Measurements from ENCODE around the gene MAST4. TPM values are rescaled to one million over a fixed set of nuclear protein-coding genes. Genes with fewer than 3 reads are reported as not detected.
"Not testable (repeated sequence)": the region's sequence is repeated elsewhere in the genome, so short reads cannot be mapped to it uniquely, and the experiment has no call there.

MAST4 gene
- total RNA-seq, 1 donor from 2014 or later, result 11.3 TPM

DNA sequence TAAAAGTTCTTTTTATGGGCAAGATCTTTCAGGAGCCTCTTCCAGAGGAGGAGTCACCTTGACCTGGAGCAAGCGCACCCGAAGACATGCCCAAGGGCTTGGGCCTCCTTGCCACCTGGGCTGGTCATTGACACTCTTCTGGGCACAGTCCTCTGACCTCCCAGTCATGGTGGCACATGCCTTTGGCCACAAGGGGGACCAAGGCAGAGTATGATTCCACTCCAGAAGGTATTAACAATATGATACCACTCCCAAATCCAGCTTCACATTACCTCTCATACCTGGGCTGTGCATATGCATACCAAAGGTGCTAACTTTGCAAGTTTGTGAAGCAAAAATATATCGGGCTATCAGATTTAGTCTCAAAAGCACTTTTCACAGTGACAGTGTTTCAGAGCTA, 84.6 kb downstream of the MAST4 start:
- Mint-ChIP-seq H3K9me3 (ENCODE audit: low read depth) (no peaks in the 10 kb centered on the region), H3K4me3 (ENCODE audit: unreplicated experiment) (no peak overlapping the region), H3K27ac (ENCODE audit: unreplicated experiment) (no peak overlapping the region), H3K4me1 (ENCODE audit: low read depth) (no peaks in the 10 kb centered on the region), H3K36me3 (ENCODE audit: low read depth) (no peaks in the 10 kb centered on the region), H3K27me3 (ENCODE audit: low read depth) (peaks cover 11% of the 10 kb centered on the region)
- TF ChIP-seq, protein P1, sequence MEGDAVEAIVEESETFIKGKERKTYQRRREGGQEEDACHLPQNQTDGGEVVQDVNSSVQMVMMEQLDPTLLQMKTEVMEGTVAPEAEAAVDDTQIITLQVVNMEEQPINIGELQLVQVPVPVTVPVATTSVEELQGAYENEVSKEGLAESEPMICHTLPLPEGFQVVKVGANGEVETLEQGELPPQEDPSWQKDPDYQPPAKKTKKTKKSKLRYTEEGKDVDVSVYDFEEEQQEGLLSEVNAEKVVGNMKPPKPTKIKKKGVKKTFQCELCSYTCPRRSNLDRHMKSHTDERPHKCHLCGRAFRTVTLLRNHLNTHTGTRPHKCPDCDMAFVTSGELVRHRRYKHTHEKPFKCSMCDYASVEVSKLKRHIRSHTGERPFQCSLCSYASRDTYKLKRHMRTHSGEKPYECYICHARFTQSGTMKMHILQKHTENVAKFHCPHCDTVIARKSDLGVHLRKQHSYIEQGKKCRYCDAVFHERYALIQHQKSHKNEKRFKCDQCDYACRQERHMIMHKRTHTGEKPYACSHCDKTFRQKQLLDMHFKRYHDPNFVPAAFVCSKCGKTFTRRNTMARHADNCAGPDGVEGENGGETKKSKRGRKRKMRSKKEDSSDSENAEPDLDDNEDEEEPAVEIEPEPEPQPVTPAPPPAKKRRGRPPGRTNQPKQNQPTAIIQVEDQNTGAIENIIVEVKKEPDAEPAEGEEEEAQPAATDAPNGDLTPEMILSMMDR (IDR thresholded peaks at IDR 0.05), result peak; percentile 23
- DNase-seq (ENCODE audit: low spot score), result no peak

DNA sequence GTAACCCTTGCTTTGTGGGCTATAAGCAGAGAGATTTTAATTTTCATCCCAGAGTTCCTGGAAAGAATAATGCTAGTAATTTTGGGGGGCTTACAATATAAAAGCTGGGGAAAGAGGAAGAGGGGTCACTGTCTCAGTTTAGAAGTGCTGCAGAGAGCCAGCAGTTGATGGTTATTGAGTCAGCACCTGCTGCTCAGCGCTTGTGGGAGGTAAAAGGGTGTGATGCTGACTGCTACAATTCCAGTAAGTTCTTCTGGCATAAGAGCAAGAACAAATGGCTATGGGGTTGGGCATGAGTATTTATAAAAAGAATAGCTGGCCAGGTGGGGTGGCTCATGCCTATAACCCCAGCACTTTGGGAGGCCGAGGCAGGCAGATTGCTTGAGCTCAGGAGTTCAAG, 88.5 kb downstream of the MAST4 start:
- Mint-ChIP-seq H3K9me3 (ENCODE audit: low read depth) (no peaks in the 10 kb centered on the region), H3K27me3 (ENCODE audit: low read depth) (no peaks in the 10 kb centered on the region), H3K4me1 (ENCODE audit: low read depth) (no peaks in the 10 kb centered on the region), H3K36me3 (ENCODE audit: low read depth) (no peaks in the 10 kb centered on the region), H3K27ac (ENCODE audit: unreplicated experiment) (no peak overlapping the region), H3K4me3 (ENCODE audit: unreplicated experiment) (no peak overlapping the region)
- TF ChIP-seq, protein P1 (IDR thresholded peaks at IDR 0.05), result no peak
- no peak for DNase-seq (ENCODE audit: low spot score)

DNA sequence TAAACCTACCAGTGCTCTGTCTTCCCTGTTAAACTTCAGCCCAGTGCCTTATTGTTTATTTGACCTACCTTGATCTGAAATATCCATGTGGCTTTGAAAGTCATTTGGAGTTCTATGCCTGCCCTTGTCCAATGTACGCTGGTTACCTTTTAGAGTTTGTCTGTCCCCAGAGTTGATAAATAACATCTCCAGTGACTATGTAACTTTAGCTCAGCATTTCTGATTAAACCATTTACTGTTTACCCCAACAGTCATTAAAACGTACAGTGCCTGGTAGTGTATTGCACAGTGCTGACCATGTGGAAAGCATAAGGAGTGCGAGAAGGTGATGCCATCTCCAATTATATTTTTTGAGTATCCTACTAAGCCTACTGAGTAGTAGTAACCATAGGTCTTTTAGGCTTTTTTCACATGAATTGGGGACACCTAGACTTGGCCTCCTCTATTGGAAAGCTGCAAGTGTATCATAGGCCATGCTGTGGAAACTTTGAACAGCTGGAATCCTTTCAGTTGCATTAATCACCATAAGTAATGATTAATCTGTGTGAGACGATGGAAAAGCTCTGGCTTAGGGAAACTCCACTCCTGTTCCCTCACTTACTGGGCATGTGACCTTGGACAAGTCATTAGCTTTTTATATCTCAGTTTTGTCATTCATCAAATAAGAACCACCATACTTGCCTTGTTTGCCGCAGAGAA, 93.5 kb downstream of the MAST4 start:
- H3K27me3 Mint-ChIP-seq (ENCODE audit: low read depth), result peaks cover 2% of the 10 kb centered on the region
- DNase-seq (ENCODE audit: low spot score), result no peak
- TF ChIP-seq, protein P1 (IDR thresholded peaks at IDR 0.05), result no peak
- no peak overlapping the region for H3K27ac Mint-ChIP-seq (ENCODE audit: unreplicated experiment)
- H3K9me3 Mint-ChIP-seq (ENCODE audit: low read depth), result no peaks in the 10 kb centered on the region
- peaks cover 14% of the 10 kb centered on the region for H3K4me1 Mint-ChIP-seq (ENCODE audit: low read depth)
- no peaks in the 10 kb centered on the region for H3K36me3 Mint-ChIP-seq (ENCODE audit: low read depth)
- H3K4me3 Mint-ChIP-seq (ENCODE audit: unreplicated experiment), result no peak overlapping the region

DNA sequence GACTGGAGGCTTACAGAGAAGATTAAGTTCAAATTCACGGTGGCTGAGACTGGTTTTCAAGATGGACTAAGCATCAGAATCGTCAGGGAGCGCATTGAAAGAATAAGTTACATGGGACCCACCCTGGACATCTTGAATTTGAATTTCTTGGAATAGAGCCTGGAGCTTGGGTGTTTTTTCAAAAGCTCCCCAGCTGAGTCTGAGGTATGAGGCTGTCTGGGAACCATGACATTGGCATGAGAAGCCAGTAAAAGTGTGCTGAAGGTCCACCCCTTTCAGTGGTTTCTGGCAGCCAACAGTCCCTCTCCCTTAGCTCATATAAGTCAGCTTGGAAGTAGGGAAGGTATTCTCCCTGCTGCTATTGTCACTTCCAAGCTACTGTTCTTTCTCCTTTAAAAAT, 97.8 kb downstream of the MAST4 start:
- no peaks in the 10 kb centered on the region for H3K36me3 Mint-ChIP-seq (ENCODE audit: low read depth)
- no peak overlapping the region for H3K4me3 Mint-ChIP-seq (ENCODE audit: unreplicated experiment)
- no peak overlapping the region for H3K27ac Mint-ChIP-seq (ENCODE audit: unreplicated experiment)
- H3K9me3 Mint-ChIP-seq (ENCODE audit: low read depth), result peaks cover 6% of the 10 kb centered on the region
- peaks cover 2% of the 10 kb centered on the region for H3K27me3 Mint-ChIP-seq (ENCODE audit: low read depth)
- TF ChIP-seq, protein P1 (IDR thresholded peaks at IDR 0.05), result no peak
- DNase-seq (ENCODE audit: low spot score), result no peak
- H3K4me1 Mint-ChIP-seq (ENCODE audit: low read depth), result peaks cover 21% of the 10 kb centered on the region

DNA sequence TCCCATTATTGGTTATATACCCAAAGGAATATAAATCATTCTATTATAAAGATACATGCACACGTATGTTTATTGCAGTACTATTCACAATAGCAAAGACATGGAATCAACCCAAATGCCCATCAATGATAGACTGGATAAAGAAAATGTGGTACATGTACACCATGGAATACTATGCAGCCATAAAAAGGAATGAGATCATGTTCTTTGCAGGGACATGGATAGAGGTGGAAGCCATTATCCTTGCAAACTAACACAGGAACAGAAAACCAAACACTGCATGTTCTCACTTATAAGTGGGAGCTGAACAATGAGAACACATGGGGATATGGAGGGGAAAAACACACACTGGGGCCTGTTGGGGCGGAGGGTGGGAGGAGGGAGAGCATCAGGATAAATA, 99.6 kb downstream of the MAST4 start:
- peaks cover 24% of the 10 kb centered on the region for H3K4me1 Mint-ChIP-seq (ENCODE audit: low read depth)
- H3K27ac Mint-ChIP-seq (ENCODE audit: unreplicated experiment); H3K27me3 Mint-ChIP-seq (ENCODE audit: low read depth); DNase-seq (ENCODE audit: low spot score); H3K36me3 Mint-ChIP-seq (ENCODE audit: low read depth); H3K4me3 Mint-ChIP-seq (ENCODE audit: unreplicated experiment); H3K9me3 Mint-ChIP-seq (ENCODE audit: low read depth): not testable (repeated sequence)
